PFSK-1 (cell line): ENCODE data around the gene SAP30L. TPM values are rescaled to one million over a fixed set of nuclear protein-coding genes. Genes with fewer than 3 reads are reported as not detected.

Experiments used
- FOXP2 ChIP-seq: optimal IDR thresholded peaks from 2 replicates; pipeline ENCODE3; 2011; ENCODE audit warnings: borderline replicate concordance, control low read depth, inconsistent platforms; ENCODE audit not compliant: insufficient read depth; ENCODE audit errors: extremely low read length, extremely low read depth
- POLR2AphosphoS5 ChIP-seq: IDR thresholded peaks from 2 replicates; pipeline ENCODE4 v1.6.1; 2012; ENCODE audit warnings: low read depth, mild to moderate bottlenecking, control low read depth, low read length, moderate library complexity
- SIN3A ChIP-seq: IDR thresholded peaks from 2 replicates; pipeline ENCODE4 v1.6.1; 2012; ENCODE audit warnings: mild to moderate bottlenecking, low read length, moderate library complexity, borderline replicate concordance; ENCODE audit not compliant: insufficient read depth
- TAF1 ChIP-seq: IDR thresholded peaks from 2 replicates; pipeline ENCODE4 v1.6.1; 2012; ENCODE audit warnings: low read length, control low read depth, borderline replicate concordance; ENCODE audit not compliant: insufficient read depth
- polyA plus RNA-seq: library from polyadenylated mRNA; unstranded; fragments of >200 nt; gene quantifications from one replicate; pipeline ENCODE4 v1.2.1, GENCODE V29; 2012; ENCODE audit warnings: low read depth, missing spikeins; ENCODE audit not compliant: insufficient read length
- TF ChIP-seq, protein P1 (sequence below), 2 experiments: IDR thresholded peaks; 2 replicates each; pipeline versions ENCODE4 v1.6.1 to v1.8.0; 2011 to 2012; ENCODE audit warnings: low read depth in 2 of 2, low read length in 2 of 2, control low read depth in 1 of 2, inconsistent platforms in 1 of 2, mild to moderate bottlenecking in 1 of 2, moderate library complexity in 1 of 2; ENCODE audit not compliant: insufficient read depth in 1 of 2

Gene SAP30L, protein sequence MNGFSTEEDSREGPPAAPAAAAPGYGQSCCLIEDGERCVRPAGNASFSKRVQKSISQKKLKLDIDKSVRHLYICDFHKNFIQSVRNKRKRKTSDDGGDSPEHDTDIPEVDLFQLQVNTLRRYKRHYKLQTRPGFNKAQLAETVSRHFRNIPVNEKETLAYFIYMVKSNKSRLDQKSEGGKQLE
- 27.7 TPM for polyA plus RNA-seq

DNA sequence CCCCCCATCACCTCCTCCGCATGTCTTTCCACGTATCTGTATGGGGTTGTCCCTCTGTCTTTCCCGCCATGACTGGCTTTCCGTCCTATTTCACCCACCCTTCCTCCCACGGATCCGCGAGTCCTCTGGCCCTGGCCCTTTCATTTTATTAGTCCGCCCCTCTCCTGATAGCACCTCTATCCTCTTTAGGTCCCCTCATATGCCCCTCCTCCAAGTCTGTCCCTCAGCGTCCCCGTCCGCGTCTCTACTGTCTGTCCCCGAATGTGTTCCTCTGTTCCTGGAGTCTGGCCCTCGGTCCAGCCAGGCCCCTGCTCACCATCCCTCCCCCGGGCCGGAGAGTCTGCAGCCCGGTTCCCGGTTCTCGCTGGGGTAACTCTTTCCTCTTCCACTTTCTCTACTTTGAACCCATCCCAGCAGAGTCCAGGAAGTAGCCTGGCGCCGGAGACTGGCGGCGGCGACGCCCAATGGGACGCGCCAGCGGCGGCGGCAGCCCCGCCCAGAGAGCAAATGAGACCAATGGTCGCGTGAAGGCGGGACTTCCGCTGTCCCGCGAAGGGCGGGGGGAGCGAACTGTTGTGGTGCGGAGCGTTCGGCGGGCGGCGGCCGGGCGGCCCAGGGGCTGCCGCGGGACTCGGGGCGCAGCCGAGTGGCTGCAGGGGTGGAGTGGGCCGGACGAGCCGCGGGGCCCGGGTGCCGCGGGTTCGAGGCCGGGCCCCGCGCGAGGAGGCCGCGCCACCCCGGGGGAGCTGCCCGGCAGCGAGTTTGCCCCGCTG is at the start of gene SAP30L:
SAP30L (plus strand) TSS at position 576 of the 773 bp plus-strand sequence. CDS start 608 bp downstream, outside the sequence.
- peak; percentile 81 for TF ChIP-seq POLR2AphosphoS5
- TF ChIP-seq FOXP2 = no peak
- TF ChIP-seq, protein P1, sequence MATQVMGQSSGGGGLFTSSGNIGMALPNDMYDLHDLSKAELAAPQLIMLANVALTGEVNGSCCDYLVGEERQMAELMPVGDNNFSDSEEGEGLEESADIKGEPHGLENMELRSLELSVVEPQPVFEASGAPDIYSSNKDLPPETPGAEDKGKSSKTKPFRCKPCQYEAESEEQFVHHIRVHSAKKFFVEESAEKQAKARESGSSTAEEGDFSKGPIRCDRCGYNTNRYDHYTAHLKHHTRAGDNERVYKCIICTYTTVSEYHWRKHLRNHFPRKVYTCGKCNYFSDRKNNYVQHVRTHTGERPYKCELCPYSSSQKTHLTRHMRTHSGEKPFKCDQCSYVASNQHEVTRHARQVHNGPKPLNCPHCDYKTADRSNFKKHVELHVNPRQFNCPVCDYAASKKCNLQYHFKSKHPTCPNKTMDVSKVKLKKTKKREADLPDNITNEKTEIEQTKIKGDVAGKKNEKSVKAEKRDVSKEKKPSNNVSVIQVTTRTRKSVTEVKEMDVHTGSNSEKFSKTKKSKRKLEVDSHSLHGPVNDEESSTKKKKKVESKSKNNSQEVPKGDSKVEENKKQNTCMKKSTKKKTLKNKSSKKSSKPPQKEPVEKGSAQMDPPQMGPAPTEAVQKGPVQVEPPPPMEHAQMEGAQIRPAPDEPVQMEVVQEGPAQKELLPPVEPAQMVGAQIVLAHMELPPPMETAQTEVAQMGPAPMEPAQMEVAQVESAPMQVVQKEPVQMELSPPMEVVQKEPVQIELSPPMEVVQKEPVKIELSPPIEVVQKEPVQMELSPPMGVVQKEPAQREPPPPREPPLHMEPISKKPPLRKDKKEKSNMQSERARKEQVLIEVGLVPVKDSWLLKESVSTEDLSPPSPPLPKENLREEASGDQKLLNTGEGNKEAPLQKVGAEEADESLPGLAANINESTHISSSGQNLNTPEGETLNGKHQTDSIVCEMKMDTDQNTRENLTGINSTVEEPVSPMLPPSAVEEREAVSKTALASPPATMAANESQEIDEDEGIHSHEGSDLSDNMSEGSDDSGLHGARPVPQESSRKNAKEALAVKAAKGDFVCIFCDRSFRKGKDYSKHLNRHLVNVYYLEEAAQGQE (IDR thresholded peaks at IDR 0.05; ENCODE audit: insufficient read depth in 1 of 2, low read depth in 2 of 2, low read length in 2 of 2) = no peak
- 0 out of 2 replicates have a peak, but pooled peaks have one; percentile 65 for TF ChIP-seq SIN3A
- peak; percentile 80; the same call in 1 of the 2 replicates for TF ChIP-seq TAF1

DNA sequence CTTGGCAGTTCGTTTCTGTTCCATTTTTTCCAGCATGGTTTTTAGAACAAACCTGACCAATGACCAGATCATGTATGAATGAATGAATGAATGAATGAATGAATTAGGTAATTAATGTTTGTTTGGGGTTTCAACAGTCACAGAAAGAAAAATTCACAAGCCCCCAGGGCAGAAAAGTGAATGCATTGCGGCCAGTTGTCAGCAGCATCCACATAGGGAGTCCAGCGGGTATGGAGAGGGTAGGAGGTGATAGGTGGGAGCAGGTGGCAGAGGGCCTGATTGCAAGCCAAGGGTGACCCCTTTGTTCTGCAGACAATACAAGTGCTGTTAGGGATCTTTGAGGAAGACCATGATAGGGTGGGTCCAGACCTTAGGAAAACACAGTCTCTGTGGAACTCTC is 49.7 kb upstream of the SAP30L start:
- TF ChIP-seq TAF1 (no peak), SIN3A (no peak), FOXP2 (no peak), POLR2AphosphoS5 (no peak)
- TF ChIP-seq, protein P1 (IDR thresholded peaks at IDR 0.05; ENCODE audit: insufficient read depth in 1 of 2, low read depth in 2 of 2, low read length in 2 of 2) = no peak

DNA sequence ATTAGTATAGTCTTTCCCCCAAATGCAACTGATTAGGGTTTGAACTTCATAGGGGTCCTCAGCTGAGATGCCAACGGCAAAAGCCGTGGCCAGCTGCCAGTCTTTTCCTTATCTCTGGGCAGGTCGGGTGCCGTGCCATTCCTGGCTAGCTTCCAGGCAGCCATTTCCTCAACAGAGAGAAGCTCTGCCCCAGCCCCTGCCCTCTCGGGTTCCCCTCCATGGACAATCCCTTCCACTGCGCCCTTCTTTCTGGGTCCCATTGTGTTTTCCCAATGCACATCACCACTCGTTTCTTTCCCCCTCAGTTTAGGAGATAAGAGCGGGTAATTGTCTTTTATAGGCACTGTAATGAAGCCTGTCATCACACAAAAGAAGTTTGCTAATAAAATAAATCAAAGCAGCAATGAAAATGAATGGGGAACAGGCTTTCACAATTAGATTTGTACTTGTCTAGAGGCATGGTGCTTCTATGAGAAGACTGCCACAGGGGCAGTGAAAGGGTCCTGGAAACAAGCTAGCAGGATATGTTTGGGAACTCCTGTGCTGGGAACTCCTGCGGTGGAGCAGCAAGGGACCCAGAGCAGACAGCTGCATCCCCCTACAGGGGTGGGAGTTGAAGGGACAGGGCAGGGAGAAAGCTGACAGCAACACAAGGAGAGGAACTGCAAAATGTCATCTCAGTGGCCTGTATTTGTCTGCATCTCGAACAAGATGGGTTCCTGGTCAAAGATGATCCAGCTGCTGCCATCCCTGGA is 48.0 kb upstream of the SAP30L start:
- TF ChIP-seq, protein P1 (IDR thresholded peaks at IDR 0.05; ENCODE audit: insufficient read depth in 1 of 2, low read depth in 2 of 2, low read length in 2 of 2) = no peak
- TF ChIP-seq TAF1 (no peak), SIN3A (no peak), FOXP2 (no peak), POLR2AphosphoS5 (no peak)

DNA sequence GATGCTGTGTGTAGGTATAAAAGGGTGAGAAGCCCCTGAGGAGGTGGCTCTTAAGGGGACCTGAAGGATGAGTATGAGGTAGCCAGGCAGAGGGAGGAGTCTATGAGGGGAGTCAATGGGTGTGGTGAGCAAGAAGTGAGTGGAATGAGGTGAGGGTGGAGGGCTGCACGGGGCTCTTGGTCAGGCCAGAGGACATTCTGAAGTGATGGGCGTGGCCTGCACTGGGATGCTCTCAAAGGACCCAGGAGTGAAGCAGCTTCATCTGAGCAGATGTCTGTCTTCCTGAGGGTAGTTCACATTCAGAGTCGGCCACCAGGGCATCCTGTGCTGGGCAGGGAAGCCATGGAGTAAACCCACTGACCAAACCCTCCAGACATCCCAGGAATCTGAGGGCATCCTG is 45.1 kb upstream of the SAP30L start:
- TF ChIP-seq FOXP2 (no peak), TAF1 (no peak), POLR2AphosphoS5 (no peak), SIN3A (no peak)
- TF ChIP-seq, protein P1 (IDR thresholded peaks at IDR 0.05; ENCODE audit: insufficient read depth in 1 of 2, low read depth in 2 of 2, low read length in 2 of 2) = no peak
